ENCODE results near the gene FCHSD2. TPM values are rescaled to one million over a fixed set of nuclear protein-coding genes. Genes with fewer than 3 reads are reported as not detected.

FCHSD2 gene
- total and polyA plus RNA-seq, 2 donors (not counting 1 experiment from before 2014, with no cell fraction given) = 113 to 189 TPM

- Histone ChIP-seq H3K27ac (ENCODE audit: low read length in 2 of 2) (peak overlapping the region in 1 of 2 donors; percentile 48), H3K4me2 (replicated peaks; ENCODE audit: low read depth, low read length, poor library complexity, severe bottlenecking) (peak overlapping the region; percentile 50), H3K79me2 (ENCODE audit: control insufficient read depth, insufficient read depth, low read length) (peaks cover 20% of the 10 kb centered on the region), H2AFZ (ENCODE audit: insufficient read depth, low read depth, low read length, poor library complexity, severe bottlenecking) (no peak overlapping the region), H3K4me1 (ENCODE audit: control insufficient read depth in 2 of 2, insufficient read depth in 2 of 2, low read length in 2 of 2) (peaks cover 29 to 31% of the 10 kb centered on the region in 2 donors), H3K9ac (ENCODE audit: low read length) (no peak overlapping the region), H3K27me3 (replicated peaks in 1 of 4; ENCODE audit: control extremely low read depth in 1 of 4, control insufficient read depth in 3 of 4, insufficient read depth in 4 of 4, low read length in 3 of 4) (no peaks in the 10 kb centered on the region), H3K9me3 (ENCODE audit: control extremely low read depth in 1 of 3, control insufficient read depth in 2 of 3, insufficient read depth in 1 of 3, low read length in 2 of 3) (no peaks in the 10 kb centered on the region), H3K36me3 (replicated peaks in 1 of 2; ENCODE audit: control extremely low read depth in 1 of 2, control insufficient read depth in 1 of 2, extremely low read depth in 1 of 2, insufficient read depth in 2 of 2, low read length in 1 of 2) (no peaks in the 10 kb centered on the region), H3K4me3 (ENCODE audit: control extremely low read depth in 1 of 5, extremely low read depth in 1 of 5, insufficient read depth in 1 of 5, low read depth in 2 of 5, low read length in 4 of 5) (no peak overlapping the region), H4K20me1 (ENCODE audit: control insufficient read depth, insufficient read depth, low read length, poor library complexity, severe bottlenecking) (no peaks in the 10 kb centered on the region)
- TF ChIP-seq CTCF (IDR thresholded peaks at IDR 0.05) (no peak), EZH2 (IDR thresholded peaks at IDR 0.05; ENCODE audit: borderline replicate concordance, insufficient read depth, low read depth, low read length, poor library complexity, severe bottlenecking) (no peak)
- intact Hi-C loops (cut with micrococcal nuclease) = no loop called here
- POLR2A ChIA-PET = interaction anchor here (0.8 kb wide), 1 partner anchor 83 kb away, joined by 3 read pairs; no protein-coding TSS in a partner anchor
- H3K9me3 Mint-ChIP-seq (ENCODE audit: insufficient read depth) = no peaks in the 10 kb centered on the region
- ATAC-seq (ENCODE audit: low read depth) (no peak), DNase-seq (no peak)
- 100% methylated on average over 1 of the region's 4 CpGs for WGBS (ENCODE audit: insufficient coverage)
- CTCF ChIA-PET = interaction anchor here (0.6 to 1.5 kb wide), 7 partner anchors 14 to 124 kb away, joined by 3 to 5 read pairs (median 3); partner anchors contain the start of gene STARD10
- no peaks in the 10 kb centered on the region for H3K27me3 Mint-ChIP-seq
- peak overlapping the region; percentile 65 for H3K27ac Mint-ChIP-seq
- peak overlapping the region; percentile 23 for H3K4me3 Mint-ChIP-seq
- peaks cover 42% of the 10 kb centered on the region for H3K4me1 Mint-ChIP-seq
These were observed 333.8 kb downstream of the FCHSD2 start for GRCh38 chr11:72808331-72808798.

GRCh38 chr11:72807792-72808191 lies 334.3 kb downstream of the FCHSD2 start:
- DNase-seq (peak; percentile 60), ATAC-seq (ENCODE audit: low read depth) (peak; percentile 89)
- Histone ChIP-seq H3K4me1 (ENCODE audit: control insufficient read depth in 2 of 2, insufficient read depth in 2 of 2, low read length in 2 of 2) (peaks cover 23 to 25% of the 10 kb centered on the region in 2 donors), H3K79me2 (ENCODE audit: control insufficient read depth, insufficient read depth, low read length) (peaks cover 14% of the 10 kb centered on the region), H3K9ac (ENCODE audit: low read length) (no peak overlapping the region), H3K4me2 (replicated peaks; ENCODE audit: low read depth, low read length, poor library complexity, severe bottlenecking) (peak overlapping the region; percentile 50), H3K36me3 (replicated peaks in 1 of 2; ENCODE audit: control extremely low read depth in 1 of 2, control insufficient read depth in 1 of 2, extremely low read depth in 1 of 2, insufficient read depth in 2 of 2, low read length in 1 of 2) (no peaks in the 10 kb centered on the region), H3K27me3 (replicated peaks in 1 of 4; ENCODE audit: control extremely low read depth in 1 of 4, control insufficient read depth in 3 of 4, insufficient read depth in 4 of 4, low read length in 3 of 4) (no peaks in the 10 kb centered on the region), H3K4me3 (ENCODE audit: control extremely low read depth in 1 of 5, extremely low read depth in 1 of 5, insufficient read depth in 1 of 5, low read depth in 2 of 5, low read length in 4 of 5) (no peak overlapping the region), H2AFZ (ENCODE audit: insufficient read depth, low read depth, low read length, poor library complexity, severe bottlenecking) (no peak overlapping the region), H3K9me3 (ENCODE audit: control extremely low read depth in 1 of 3, control insufficient read depth in 2 of 3, insufficient read depth in 1 of 3, low read length in 2 of 3) (no peaks in the 10 kb centered on the region), H3K27ac (ENCODE audit: low read length in 2 of 2) (peak overlapping the region in 1 of 2 donors; percentile 48), H4K20me1 (ENCODE audit: control insufficient read depth, insufficient read depth, low read length, poor library complexity, severe bottlenecking) (no peaks in the 10 kb centered on the region)
- WGBS (ENCODE audit: insufficient coverage) = 0% methylated on average over 2 of the region's 2 CpGs
- peak overlapping the region; percentile 23 for H3K4me3 Mint-ChIP-seq
- no peaks in the 10 kb centered on the region for H3K9me3 Mint-ChIP-seq (ENCODE audit: insufficient read depth)
- peaks cover 36% of the 10 kb centered on the region for H3K4me1 Mint-ChIP-seq
- intact Hi-C loops (cut with micrococcal nuclease) = no loop called here
- TF ChIP-seq CTCF (IDR thresholded peaks at IDR 0.05) = no peak
- no peak for TF ChIP-seq EZH2 (IDR thresholded peaks at IDR 0.05; ENCODE audit: borderline replicate concordance, insufficient read depth, low read depth, low read length, poor library complexity, severe bottlenecking)
- no peaks in the 10 kb centered on the region for H3K27me3 Mint-ChIP-seq
- ChIA-PET POLR2A (interaction anchor here (0.6 to 1.2 kb wide), 7 partner anchors 14 to 574 kb away, joined by 3 to 12 read pairs (median 4); partner anchors contain the start of genes FCHSD2 and STARD10), CTCF (interaction anchor here (0.6 to 1.5 kb wide), 10 partner anchors 14 to 380 kb away, joined by 3 to 4 read pairs (median 3); partner anchors contain the start of gene STARD10)
- H3K27ac Mint-ChIP-seq = peak overlapping the region; percentile 65

Measured in B cell (primary cell).